Measurements from ENCODE around the gene GATA6.

The GATA6 gene

DNA sequence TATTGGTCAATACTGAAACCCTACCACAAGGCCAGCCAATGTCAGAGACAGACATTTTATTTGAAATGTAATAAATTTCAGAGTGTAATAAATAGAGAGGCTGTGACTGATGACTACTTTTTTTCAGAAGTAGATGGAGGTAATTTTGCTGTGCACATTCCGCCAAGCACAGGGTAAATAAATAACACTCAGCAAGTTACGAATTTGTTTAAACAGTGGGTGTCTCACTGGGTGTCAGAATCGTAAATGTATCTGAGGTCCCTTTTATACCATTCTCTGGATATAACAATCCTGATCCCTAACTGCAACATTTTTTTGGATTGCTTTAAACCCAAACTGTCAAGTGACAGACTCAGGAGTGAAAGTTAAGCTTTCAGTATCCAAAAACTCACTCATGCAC is 74.1 kb downstream of the GATA6 start:
- no peak for DNase-seq (ENCODE audit: low read depth)

DNA sequence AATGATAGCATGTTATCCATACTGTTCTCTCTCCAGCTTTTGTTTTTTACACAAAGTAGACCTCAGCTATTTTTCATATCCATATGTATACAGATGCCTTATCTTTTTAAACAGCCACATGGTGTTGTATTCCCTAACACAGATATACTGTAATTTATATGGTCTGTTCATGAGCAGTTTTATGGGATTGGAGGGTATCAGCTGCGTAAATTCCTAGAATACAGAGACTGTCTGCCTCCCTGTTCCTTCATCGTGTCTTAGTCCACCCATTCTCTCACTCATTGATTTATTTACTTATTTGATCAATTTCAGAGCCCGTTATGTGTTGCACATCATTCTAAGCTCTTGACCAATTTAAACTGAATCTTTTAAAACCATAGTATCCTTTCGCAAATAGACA is 80.6 kb downstream of the GATA6 start:
- DNase-seq (ENCODE audit: low read depth), result no peak

DNA sequence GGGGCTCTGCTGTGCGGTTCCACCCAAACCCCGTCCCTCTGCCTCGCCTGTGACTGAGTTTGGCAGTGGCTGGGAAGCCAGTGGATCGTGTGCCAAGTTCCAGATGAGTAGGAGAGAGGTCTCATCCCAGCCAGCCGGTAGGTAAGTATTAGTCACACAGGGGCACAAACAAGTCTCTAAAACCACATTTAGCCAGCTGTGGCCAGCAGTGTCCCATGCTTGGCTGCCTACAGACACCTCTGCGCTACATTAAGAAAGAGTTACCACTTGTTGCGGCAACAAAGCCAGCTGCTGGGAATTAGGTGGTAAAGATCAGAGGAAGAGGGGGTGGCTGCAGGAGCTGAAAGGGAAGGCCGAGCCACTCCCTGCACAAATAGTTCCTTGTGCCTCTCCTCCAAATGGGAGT is 81.2 kb downstream of the GATA6 start:
- DNase-seq (ENCODE audit: low read depth), result no peak

Measured in activated T-helper 9 cell treated with anti-CD3 and anti-CD28 coated beads, Interleukin-2, amount 50 U/mL, for 16 hours (primary cell).